GM18858 (cell line): Measurements from ENCODE around the gene TTYH3.
A peak's percentile ranks its signal among the peaks of the same experiment; 100 is the strongest.
"Not testable (repeated sequence)": the region's sequence is repeated elsewhere in the genome, so short reads cannot be mapped to it uniquely, and the experiment has no call there.

ENCODE experiments used
- ATAC-seq: cut with Tn5 transposase; IDR thresholded peaks from one replicate; pipeline ENCODE4 v1.9.1; 2021; ENCODE audit not compliant: unreplicated experiment

Gene TTYH3

GRCh38 chr7:2631946-2632732 lies at the start of gene TTYH3:
TTYH3 (plus strand) TSS chr7:2631986; CDS start chr7:2632156, 170 bp downstream.
- peak; percentile 23 for ATAC-seq

GRCh38 chr7:2582006-2582735 lies 49.6 kb upstream of the TTYH3 start:
- no peak for ATAC-seq

GRCh38 chr7:2583798-2584580 lies 47.8 kb upstream of the TTYH3 start:
- no peak for ATAC-seq

- no peak for ATAC-seq
Observed at GRCh38 chr7:2585446-2585845, 46.3 kb upstream of the TTYH3 start.

GRCh38 chr7:2586326-2587020 lies 45.3 kb upstream of the TTYH3 start:
- no peak for ATAC-seq

- ATAC-seq = no peak
Observed at GRCh38 chr7:2587134-2587533, 44.7 kb upstream of the TTYH3 start.

GRCh38 chr7:2587778-2588177 lies 44.0 kb upstream of the TTYH3 start:
- ATAC-seq = no peak

- ATAC-seq = no peak
Observed at GRCh38 chr7:2589341-2589740, 42.4 kb upstream of the TTYH3 start.

- not testable (repeated sequence) for ATAC-seq
Observed at GRCh38 chr7:2589941-2590340, 41.8 kb upstream of the TTYH3 start.

- no peak for ATAC-seq
Observed at GRCh38 chr7:2592375-2592865, 39.4 kb upstream of the TTYH3 start.

GRCh38 chr7:2593036-2593727 lies 38.6 kb upstream of the TTYH3 start:
- ATAC-seq = no peak

GRCh38 chr7:2594599-2594998 lies 37.2 kb upstream of the TTYH3 start:
- ATAC-seq = no peak

GRCh38 chr7:2595258-2595860 lies 36.4 kb upstream of the TTYH3 start:
- ATAC-seq = no peak

GRCh38 chr7:2596464-2597272 lies 35.1 kb upstream of the TTYH3 start:
- ATAC-seq = no peak

- ATAC-seq = no peak
Observed at GRCh38 chr7:2597273-2597640, 34.5 kb upstream of the TTYH3 start.

GRCh38 chr7:2598154-2598823 lies 33.5 kb upstream of the TTYH3 start:
- ATAC-seq = no peak

GRCh38 chr7:2601065-2601464 lies 30.7 kb upstream of the TTYH3 start:
- no peak for ATAC-seq

- no peak for ATAC-seq
Observed at GRCh38 chr7:2601907-2602306, 29.9 kb upstream of the TTYH3 start.
